ENCODE data around the gene HSD17B4. TPM values are rescaled to one million over a fixed set of nuclear protein-coding genes. Genes with fewer than 3 reads are reported as not detected.
"Not testable (repeated sequence)": the region's sequence is repeated elsewhere in the genome, so short reads cannot be mapped to it uniquely, and the experiment has no call there.

HSD17B4 gene
- total RNA-seq, 2 donors from 2014 or later, result 49.7 to 85.1 TPM

- no peak overlapping the region for H3K27ac Mint-ChIP-seq
- ATAC-seq (no peak), DNase-seq (ENCODE audit: low spot score in 2 of 2) (no peak)
- H3K9me3 Mint-ChIP-seq, result no peaks in the 10 kb centered on the region
- H3K36me3 Mint-ChIP-seq, result no peaks in the 10 kb centered on the region
These were observed 25.2 kb upstream of the HSD17B4 start for GRCh38 chr5:119427060-119427459.

DNA sequence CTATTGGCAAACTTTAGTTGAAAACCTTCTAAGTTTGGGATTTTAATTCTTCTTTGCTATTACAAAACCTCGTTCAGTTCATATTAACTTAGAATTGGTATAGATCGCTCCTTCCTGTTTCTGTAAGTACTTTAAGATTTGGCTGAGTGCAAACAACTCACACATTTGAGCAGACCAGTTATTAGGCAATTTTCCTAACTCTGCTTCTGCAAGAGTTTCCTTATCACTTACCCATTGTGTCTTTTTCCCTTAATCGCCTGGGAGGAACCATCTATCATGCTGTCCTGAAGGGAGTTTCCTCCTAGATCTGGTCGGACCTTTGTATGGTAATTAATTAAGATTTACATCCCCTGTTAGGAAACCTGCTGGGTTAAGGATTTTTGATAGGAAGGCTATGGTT lies 24.7 kb upstream of the HSD17B4 start:
- DNase-seq (ENCODE audit: low spot score in 2 of 2); H3K27ac Mint-ChIP-seq; ATAC-seq; H3K36me3 Mint-ChIP-seq; H3K9me3 Mint-ChIP-seq: not testable (repeated sequence)

GRCh38 chr5:119428166-119428565 lies 24.1 kb upstream of the HSD17B4 start:
- not testable (repeated sequence) for H3K36me3 Mint-ChIP-seq; H3K9me3 Mint-ChIP-seq; H3K27ac Mint-ChIP-seq; ATAC-seq; DNase-seq (ENCODE audit: low spot score in 2 of 2)

DNA sequence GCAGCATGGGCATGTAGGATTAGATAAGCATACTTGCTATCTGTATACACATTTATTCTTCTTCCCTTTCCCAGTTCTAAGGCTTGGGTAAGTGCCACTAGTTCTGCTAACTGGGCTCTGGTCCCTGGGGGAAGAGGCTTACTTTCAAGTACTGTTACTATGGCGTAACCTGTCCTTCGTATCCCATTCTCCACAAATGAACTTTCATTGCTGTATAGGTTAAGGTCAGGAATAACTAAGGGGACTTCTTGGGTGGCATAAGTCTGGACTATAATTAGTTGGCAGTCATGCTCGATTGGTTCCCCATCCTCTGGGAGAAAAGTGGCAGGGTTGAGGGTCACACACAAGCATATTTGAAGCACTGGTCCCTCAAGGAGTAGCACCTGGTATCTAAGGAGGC lies 23.7 kb upstream of the HSD17B4 start:
- not testable (repeated sequence) for H3K27ac Mint-ChIP-seq; DNase-seq (ENCODE audit: low spot score in 2 of 2); ATAC-seq; H3K36me3 Mint-ChIP-seq; H3K9me3 Mint-ChIP-seq

DNA sequence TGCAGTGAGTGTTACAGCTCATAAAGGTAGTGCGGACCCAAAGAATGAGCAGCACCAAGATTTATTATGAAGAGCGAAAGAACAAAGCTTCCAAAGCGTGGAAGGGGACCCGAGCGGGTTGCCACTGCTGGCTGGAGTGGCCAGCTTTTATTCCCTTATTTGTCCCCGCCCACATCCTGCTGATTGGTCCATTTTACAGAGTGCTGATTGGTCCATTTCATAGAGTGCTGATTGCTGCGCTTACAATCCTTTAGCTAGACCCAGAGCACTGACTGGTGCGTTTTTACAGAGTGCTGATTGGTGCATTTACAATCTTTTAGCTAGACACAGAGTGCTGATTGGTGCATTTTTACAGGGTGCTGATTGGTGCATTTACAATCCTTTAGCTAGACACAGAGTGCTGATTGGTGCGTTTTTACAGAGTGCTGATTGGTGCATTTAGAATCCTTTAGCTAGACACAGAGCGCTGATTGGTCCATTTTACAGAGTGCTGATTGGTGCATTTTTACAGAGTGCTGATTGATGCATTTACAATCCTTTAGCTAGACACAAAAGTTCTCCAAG lies 19.5 kb upstream of the HSD17B4 start:
- not testable (repeated sequence) for H3K36me3 Mint-ChIP-seq; H3K27ac Mint-ChIP-seq; ATAC-seq; DNase-seq (ENCODE audit: low spot score in 2 of 2); H3K9me3 Mint-ChIP-seq

- ATAC-seq, result peak; percentile 57 to 82
- Mint-ChIP-seq H3K27ac (peak overlapping the region in 1 of 2 donors; percentile 36), H3K9me3 (peaks cover 0 to 6% of the 10 kb centered on the region in 2 donors), H3K36me3 (peaks cover 0 to 5% of the 10 kb centered on the region in 2 donors)
- DNase-seq (ENCODE audit: low spot score in 2 of 2), result peak; percentile 56 to 73
These were observed 16.7 kb upstream of the HSD17B4 start for GRCh38 chr5:119435436-119436132.

GRCh38 chr5:119437785-119438586 lies 14.3 kb upstream of the HSD17B4 start:
- not testable (repeated sequence) for ATAC-seq; DNase-seq (ENCODE audit: low spot score in 2 of 2); H3K36me3 Mint-ChIP-seq

DNA sequence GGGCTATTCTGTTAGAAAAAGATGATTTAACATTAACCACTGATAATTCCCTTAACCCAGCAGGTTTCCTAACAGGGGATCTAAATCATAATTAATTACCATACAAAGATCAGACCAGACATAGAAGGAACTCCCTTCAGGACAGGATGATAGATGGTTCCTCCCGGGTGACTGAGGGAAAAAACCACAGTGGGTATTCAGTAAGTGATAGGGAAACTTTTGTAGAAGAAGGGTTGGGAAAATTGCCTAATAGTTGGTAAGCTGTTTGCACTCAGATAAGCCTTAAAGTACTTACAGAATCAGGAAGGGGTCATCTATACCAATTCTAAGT lies 13.7 kb upstream of the HSD17B4 start:
- H3K36me3 Mint-ChIP-seq; H3K9me3 Mint-ChIP-seq; ATAC-seq; DNase-seq (ENCODE audit: low spot score in 2 of 2): not testable (repeated sequence)
- peak overlapping the region in 1 of 2 donors; percentile 76 for H3K27ac Mint-ChIP-seq

More at GRCh38 chr5:119437785-119438586, 14.3 kb upstream of the HSD17B4 start:
- H3K9me3 Mint-ChIP-seq, result not testable (repeated sequence)
- peak overlapping the region in 1 of 2 donors; percentile 37 for H3K27ac Mint-ChIP-seq

DNA sequence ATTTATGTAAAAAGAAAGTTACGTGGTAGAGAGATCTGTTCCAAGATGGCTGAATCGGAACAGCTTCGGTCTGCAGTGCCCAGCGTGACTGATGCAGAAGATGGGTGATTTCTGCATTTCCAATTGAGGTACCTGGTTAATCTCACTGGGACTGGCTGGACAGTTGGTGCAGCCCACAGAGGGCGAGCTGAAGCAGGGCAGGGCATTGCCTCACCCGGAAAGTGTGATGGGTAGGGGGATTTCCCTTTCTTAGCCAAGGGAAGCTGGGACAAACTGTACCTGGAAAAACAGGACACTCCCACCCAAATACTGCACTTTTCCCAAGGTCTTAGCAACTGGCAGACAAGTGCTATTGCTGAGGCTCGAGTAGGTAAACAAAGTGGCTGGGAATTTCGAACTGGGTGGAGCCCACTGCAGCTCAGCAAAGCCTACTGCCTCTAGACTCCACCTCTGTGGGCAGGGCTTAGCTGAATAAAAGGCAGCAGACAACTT lies 13.1 kb upstream of the HSD17B4 start:
- Mint-ChIP-seq H3K9me3 (peaks cover 0 to 5% of the 10 kb centered on the region in 2 donors), H3K27ac (peak overlapping the region in 1 of 2 donors; percentile 76), H3K36me3 (peaks cover 5 to 6% of the 10 kb centered on the region in 2 donors)
- DNase-seq (ENCODE audit: low spot score in 2 of 2) (no peak), ATAC-seq (peak in 1 of 2 donors; percentile 13)

DNA sequence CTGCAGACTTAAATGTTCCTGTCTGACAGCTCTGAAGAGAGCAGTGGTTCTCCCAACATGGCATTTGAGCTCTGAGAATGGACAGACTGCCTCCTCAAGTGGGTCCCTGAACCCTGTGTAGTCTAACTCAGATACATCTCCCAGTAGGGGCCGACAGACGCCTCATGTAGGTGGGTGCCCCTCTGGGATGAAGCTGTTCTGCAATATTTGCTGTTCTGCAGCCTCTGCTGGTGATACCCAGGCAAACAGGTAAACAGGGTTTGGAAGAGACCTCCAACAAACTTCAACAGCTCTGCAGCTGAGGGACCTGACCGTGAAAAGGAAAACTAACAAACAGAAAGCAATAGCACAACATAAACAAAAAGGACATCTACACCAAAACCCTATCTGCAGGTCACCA lies 12.7 kb upstream of the HSD17B4 start:
- ATAC-seq; H3K9me3 Mint-ChIP-seq; H3K27ac Mint-ChIP-seq; DNase-seq (ENCODE audit: low spot score in 2 of 2); H3K36me3 Mint-ChIP-seq: not testable (repeated sequence)

DNA sequence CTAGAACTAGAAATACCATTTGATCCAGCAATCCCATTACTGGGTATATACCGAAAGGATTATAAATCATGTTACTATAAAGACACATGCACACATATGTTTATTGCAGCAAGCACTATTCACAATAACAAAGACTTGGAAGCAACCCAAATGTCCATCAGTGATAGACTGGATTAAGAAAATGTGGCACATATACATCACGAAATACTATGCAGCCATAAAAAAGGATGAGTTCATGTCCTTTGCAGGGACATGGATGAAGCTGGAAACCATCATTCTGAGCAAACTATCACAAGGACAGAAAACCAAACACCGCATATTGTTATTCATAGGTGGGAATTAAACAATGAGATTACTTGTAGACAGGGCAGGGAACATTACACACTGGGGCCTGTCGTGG lies 7.7 kb upstream of the HSD17B4 start:
- not testable (repeated sequence) for H3K27ac Mint-ChIP-seq; DNase-seq (ENCODE audit: low spot score in 2 of 2); H3K36me3 Mint-ChIP-seq; ATAC-seq; H3K9me3 Mint-ChIP-seq

DNA sequence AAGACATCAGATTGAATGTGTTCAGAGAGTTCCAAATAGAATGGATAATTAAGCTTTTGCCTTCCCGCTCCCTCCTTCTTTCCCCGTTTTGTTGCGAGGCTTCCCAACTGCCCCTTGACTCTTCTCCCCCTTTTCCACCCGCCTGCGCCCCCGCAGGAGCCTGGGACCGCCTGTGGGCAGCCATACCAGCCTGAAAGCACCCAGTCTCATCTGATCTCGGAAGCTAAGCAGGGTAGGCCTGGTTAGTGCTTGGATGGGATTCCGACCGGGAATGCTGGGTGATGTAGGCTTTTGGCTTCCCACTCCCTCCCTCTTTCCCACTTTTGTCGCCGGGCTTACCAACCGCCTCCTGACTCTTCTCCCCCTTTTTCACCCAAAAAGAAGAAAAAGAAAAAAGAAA lies 6.8 kb upstream of the HSD17B4 start:
- peaks cover 0 to 6% of the 10 kb centered on the region in 2 donors for H3K36me3 Mint-ChIP-seq
- DNase-seq (ENCODE audit: low spot score in 2 of 2) (no peak), ATAC-seq (no peak)
- H3K9me3 Mint-ChIP-seq, result peaks cover 0 to 5% of the 10 kb centered on the region in 2 donors
- H3K27ac Mint-ChIP-seq, result no peak overlapping the region

DNA sequence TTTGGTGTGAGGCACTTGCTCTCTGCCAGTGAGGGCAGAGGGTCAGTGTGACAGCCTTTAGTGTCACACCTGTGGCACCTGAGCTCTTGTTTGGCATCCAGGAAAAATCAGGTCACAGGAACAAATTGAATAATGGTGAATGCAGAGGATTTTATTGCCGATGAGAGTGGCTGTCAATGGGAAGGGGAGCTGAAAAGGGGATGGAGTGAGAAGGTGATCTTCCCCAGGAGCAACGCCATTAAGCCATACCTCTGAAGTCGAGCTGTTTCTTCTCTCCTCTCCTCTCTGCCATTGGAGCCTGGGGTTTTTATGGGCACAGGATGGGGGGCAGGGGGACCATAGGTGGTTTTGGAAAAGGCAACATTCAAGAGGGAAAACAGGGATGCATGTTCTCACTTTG lies 2.4 kb upstream of the HSD17B4 start:
- no peaks in the 10 kb centered on the region for H3K9me3 Mint-ChIP-seq
- DNase-seq (ENCODE audit: low spot score in 2 of 2) (no peak), ATAC-seq (no peak)
- H3K36me3 Mint-ChIP-seq, result peaks cover 0 to 5% of the 10 kb centered on the region in 2 donors
- no peak overlapping the region for H3K27ac Mint-ChIP-seq

- not testable (repeated sequence) for H3K27ac Mint-ChIP-seq; ATAC-seq; H3K36me3 Mint-ChIP-seq; DNase-seq (ENCODE audit: low spot score in 2 of 2); H3K9me3 Mint-ChIP-seq
These were observed 1.7 kb upstream of the HSD17B4 start for GRCh38 chr5:119450627-119451026.

DNA sequence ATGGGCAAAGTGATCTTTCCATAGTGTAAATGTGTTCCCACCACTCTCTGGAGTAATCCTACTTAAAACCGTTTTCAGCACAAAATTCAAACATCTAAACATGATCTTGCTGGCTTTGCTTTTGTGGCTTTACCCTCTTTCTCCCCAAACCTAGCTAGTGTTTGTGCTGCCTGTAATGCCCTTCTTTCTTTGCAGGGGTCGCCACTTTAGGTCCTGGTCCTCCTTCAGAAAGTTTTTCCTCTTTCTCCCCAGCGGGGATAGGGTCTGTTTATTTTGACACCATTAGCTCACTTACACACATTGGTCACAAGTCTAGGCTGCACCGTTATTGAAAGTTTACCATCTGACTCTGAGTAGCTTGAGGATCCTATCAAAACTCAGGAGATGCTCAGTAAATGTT lies 736 bp upstream of the HSD17B4 start:
- Mint-ChIP-seq H3K27ac (peak overlapping the region in 1 of 2 donors; percentile 86), H3K9me3 (no peaks in the 10 kb centered on the region), H3K36me3 (peaks cover 0 to 5% of the 10 kb centered on the region in 2 donors)
- ATAC-seq, result no peak
- DNase-seq (ENCODE audit: low spot score in 2 of 2), result no peak

DNA sequence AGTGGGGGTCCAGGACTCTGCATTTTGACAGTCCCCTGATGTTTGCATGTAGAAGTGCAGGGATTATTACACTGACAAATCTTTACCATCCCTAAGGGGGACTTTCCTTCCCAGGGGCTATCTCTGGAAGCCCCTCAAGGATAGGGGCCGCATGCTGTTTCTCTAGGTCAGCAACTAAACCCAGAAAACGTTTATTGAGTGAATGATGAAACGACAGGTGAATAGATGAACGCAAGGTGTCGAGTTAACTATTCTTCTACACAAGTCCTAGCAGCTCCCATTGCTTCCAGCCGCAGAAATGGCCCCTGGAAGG lies 281 bp upstream of the HSD17B4 start:
- Mint-ChIP-seq H3K36me3 (peaks cover 0 to 5% of the 10 kb centered on the region in 2 donors), H3K9me3 (no peaks in the 10 kb centered on the region), H3K27ac (peak overlapping the region; percentile 79 to 86)
- DNase-seq (ENCODE audit: low spot score in 2 of 2) (no peak), ATAC-seq (no peak)

DNA sequence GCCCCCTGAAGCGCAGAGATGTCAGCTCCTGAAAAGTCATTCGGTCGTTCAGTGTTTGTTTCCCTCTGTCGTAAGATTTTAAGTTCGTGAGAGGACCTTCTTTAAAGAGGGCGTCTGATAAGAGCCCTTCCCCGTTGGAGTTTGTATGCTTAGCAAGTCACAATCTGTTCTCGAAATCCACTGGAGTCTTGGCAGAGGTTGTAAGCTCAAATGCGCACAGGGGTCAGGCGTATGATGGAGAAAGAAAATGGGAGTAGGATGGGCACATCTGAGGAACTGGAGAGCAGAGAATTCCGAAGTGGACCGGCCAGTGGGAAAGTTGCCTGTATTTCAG lies 710 bp downstream of the HSD17B4 start:
- Mint-ChIP-seq H3K9me3 (no peaks in the 10 kb centered on the region), H3K36me3 (peaks cover 0 to 5% of the 10 kb centered on the region in 2 donors), H3K27ac (peak overlapping the region; percentile 79 to 86)
- ATAC-seq, result peak; percentile 4 to 9
- no peak for DNase-seq (ENCODE audit: low spot score in 2 of 2)

All from activated naive CD4-positive, alpha-beta T cell treated with anti-CD3 and anti-CD28 coated beads, Interleukin-2, amount 50 U/mL, for 72 hours (primary cell).